ENCODE measurements around the gene CLEC11A. TPM values are rescaled to one million over a fixed set of nuclear protein-coding genes. Genes with fewer than 3 reads are reported as not detected.
A peak's percentile ranks its signal among the peaks of the same experiment; 100 is the strongest.

CLEC11A gene, protein sequence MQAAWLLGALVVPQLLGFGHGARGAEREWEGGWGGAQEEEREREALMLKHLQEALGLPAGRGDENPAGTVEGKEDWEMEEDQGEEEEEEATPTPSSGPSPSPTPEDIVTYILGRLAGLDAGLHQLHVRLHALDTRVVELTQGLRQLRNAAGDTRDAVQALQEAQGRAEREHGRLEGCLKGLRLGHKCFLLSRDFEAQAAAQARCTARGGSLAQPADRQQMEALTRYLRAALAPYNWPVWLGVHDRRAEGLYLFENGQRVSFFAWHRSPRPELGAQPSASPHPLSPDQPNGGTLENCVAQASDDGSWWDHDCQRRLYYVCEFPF
- total RNA-seq, result 1 to 10 TPM; 2.2 to 3.1 TPM

DNA sequence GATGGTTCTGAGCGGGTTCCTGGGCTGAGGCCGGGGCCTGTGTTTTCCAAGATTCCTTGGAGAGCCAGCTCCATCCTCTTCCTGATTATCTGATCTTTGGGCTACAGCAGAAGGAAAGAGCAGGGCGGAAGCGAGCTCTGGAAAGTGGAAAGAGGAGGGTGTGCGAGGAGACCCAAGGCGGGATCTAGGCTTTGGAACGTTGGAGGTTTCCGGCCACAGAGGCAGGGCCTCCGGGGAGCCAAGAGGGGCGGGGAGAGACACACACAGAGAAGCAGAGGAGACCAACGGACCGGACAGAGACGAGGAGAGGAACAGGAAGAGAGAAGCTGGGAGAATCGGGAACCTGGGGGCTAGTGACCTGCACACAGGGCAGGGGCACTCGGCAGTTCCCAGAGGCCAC, at the start of gene CLEC11A:
Gene CLEC11A (plus strand): TSS at position 296 of the 400 bp plus-strand sequence. CDS start 162 bp downstream, outside the sequence.
- DNase-seq, result no peak
- H3K36me3 Mint-ChIP-seq, result peaks cover 11% of the 10 kb centered on the region
- no peak within 1 kb of the TSS for H3K27ac Mint-ChIP-seq
- no peaks in the 10 kb centered on the region for H3K9me3 Mint-ChIP-seq
- peaks cover 31% of the 10 kb centered on the region for H3K4me1 Mint-ChIP-seq
- peaks cover 30% of the 10 kb centered on the region for H3K27me3 Mint-ChIP-seq
- peak within 1 kb of the TSS; percentile 82 for H3K4me3 Mint-ChIP-seq

DNA sequence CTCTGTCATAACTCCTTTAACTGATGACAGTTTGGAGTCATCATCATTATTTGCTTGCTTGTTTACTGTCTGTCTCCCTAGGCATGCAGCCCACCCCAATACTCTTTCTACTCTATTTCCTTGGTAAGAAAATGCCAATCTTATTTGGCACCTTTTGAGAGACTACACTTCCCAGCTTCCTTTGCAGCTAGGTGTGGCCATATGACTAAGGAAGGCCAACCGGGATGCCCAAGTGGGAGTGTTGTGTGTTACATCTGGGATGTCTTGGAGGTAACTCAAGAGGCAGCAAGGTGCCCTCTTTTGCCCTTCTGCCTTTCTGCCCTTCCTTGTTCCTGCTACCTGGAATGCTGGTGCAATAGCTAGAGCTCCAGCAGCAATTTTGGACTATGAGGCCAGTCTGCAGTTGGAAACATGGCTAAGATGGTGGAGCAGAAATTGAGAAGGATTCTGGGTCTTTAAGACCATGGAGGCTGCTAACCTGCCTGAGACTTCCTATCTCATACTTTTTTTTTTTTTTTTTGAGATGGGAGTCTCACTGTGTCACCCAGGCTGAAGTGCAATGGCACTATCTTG, 46.5 kb upstream of the CLEC11A start:
- H3K27me3 Mint-ChIP-seq, result peaks cover 48% of the 10 kb centered on the region
- no peak for DNase-seq
- H3K36me3 Mint-ChIP-seq, result no peaks in the 10 kb centered on the region
- H3K4me3 Mint-ChIP-seq, result no peak overlapping the region
- no peaks in the 10 kb centered on the region for H3K9me3 Mint-ChIP-seq
- no peak overlapping the region for H3K27ac Mint-ChIP-seq
- H3K4me1 Mint-ChIP-seq, result peaks cover 12% of the 10 kb centered on the region

DNA sequence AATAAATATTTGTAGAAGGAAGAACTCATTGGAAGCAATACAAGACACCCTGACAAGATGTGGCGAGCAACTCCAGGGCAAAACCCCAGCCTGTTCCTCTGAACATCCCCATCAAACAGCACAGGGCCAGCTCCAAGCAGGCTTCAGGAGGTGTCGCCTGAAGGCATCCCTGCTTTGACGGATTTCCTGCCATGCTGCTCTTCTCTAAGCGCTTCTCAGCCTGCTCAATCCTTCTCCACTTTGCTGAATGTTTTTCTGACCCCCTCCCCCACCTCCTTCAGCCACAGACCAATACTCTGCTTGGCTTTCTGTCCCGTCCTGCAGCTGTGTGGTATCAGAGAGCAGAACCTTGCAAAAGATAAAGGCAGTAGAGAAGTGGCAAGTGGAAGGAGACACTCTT, 45.5 kb upstream of the CLEC11A start:
- peaks cover 45% of the 10 kb centered on the region for H3K27me3 Mint-ChIP-seq
- DNase-seq, result no peak
- H3K4me1 Mint-ChIP-seq, result peaks cover 12% of the 10 kb centered on the region
- no peak overlapping the region for H3K4me3 Mint-ChIP-seq
- no peaks in the 10 kb centered on the region for H3K9me3 Mint-ChIP-seq
- no peak overlapping the region for H3K27ac Mint-ChIP-seq
- no peaks in the 10 kb centered on the region for H3K36me3 Mint-ChIP-seq

DNA sequence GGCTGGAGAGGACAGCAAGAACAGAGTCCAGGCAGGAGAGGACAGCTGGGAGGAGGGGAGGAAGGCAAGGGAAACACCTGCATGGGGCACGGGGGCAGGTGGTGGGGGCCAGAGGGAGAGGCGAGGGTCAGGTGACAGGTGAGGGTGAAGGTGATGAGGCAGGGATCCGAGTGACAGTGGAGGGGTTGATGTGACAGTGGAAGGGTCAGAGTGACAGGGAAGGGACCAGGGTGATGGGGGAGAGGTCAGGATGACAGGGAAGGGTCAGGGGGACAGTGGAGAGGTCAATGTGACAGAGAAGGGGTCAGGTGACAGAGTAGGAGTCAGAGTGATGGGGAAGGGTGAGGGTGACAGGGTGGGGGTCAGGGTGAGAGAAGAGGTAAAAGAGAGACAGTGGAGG, 44.8 kb upstream of the CLEC11A start:
- Mint-ChIP-seq H3K9me3 (no peaks in the 10 kb centered on the region), H3K4me1 (peaks cover 11% of the 10 kb centered on the region), H3K27ac (no peak overlapping the region), H3K27me3 (peaks cover 39% of the 10 kb centered on the region), H3K36me3 (no peaks in the 10 kb centered on the region), H3K4me3 (no peak overlapping the region)
- DNase-seq, result no peak

DNA sequence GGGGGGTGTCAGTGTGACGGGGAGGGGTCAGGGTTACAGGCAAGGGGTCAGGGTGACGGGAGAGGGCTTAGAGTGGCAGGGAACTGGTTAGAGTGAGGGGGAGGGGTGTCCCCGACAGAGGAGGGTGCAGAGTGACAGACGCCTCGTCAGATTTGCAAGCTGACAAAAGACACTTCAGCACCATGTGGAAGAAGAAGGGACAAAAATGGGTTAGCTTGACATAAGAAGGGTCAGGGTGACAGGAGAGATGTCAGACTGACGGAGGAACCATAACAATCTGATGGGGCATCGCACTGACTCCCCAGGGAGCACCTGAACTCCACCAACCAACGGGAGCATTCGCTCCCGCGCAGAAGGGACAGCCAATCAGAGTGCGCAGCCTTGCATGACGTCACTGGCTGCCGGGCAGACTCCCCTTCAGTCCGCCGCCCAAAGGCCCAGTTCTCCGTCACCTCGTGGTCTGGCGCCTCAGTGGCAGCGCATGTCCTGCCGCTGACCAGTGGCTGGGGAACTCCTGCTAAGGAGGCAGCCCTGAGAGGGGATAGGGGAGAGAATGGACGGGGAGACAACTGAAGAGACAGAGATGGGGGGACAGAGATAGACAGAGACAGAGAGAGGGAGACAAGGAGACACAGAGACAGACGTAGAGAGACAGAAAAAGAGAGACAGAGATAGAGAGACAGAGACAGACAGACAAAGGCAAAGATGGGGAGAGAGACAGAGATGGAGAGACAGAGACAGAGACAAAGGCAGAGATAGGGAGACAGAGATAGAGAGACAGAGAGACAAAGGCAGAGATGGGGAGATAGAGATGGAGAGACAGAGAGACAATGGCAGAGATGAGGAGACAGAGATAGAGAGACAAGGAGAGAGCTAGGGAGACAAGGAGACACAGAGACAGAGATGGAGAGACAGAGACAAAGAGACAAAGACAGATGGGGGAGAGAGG, 43.7 kb upstream of the CLEC11A start:
- Mint-ChIP-seq H3K9me3 (no peaks in the 10 kb centered on the region), H3K36me3 (no peaks in the 10 kb centered on the region), H3K4me3 (peak overlapping the region; percentile 16), H3K27me3 (peaks cover 31% of the 10 kb centered on the region), H3K27ac (no peak overlapping the region), H3K4me1 (peaks cover 9% of the 10 kb centered on the region)
- DNase-seq, result peak; percentile 85

DNA sequence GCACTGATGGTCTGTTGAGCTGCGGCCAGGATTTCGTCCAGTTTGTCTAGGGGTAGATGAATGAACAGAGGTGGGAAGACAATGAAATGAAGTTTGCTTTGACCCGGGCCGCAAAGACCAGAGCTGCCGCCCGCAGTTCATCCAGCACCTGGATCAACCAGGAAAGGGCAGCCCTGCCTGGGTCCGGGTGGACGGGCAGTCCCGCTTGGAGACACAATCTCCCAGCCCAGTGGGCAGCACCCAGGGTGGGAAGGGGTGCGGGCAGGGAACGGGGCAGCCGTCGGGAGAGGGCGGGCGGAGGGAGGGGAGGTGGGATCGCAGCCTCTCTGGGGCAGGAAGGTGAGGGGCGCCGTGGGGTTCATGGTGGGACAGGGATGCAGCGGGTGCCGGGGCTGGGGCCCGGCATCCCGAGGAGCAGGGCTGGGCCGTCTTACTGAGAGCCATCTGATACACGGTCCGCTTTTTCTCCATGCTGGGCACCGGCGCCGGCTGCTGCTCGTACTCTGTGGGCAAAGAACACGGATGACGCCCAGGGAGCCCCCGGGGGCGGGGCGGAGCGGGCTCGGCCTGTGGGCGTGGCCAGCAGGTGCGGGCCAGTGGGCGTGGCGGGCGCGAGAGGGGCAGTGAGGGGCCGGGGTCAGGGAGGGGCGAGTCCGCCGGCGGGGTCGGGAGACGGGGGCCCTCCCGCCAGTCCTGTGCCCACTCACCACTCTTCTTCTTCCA, 36.7 kb upstream of the CLEC11A start:
- no peak overlapping the region for H3K4me3 Mint-ChIP-seq
- no peaks in the 10 kb centered on the region for H3K9me3 Mint-ChIP-seq
- H3K27me3 Mint-ChIP-seq, result peaks cover 37% of the 10 kb centered on the region
- DNase-seq, result no peak
- peaks cover 2% of the 10 kb centered on the region for H3K36me3 Mint-ChIP-seq
- no peak overlapping the region for H3K27ac Mint-ChIP-seq
- no peaks in the 10 kb centered on the region for H3K4me1 Mint-ChIP-seq

DNA sequence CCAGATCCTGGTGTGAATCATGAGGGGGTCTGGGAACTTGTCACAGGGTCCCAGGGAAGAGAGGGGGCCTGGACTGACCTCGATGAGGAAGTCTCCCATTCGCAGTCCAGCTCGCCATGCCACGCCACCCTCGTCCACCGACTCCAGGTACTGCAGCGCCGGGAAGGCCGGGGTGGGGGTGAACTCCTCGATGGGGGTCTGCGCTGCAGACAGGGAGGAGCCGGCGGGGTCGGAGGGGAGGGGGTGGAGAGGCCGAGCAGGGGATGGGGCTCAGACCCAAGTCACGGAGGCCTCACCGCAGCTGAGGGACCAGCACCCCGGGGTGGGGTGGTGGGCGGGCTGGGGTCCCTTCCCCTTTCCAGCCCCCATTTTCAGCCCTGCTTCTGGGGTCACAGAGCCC, 34.4 kb upstream of the CLEC11A start:
- H3K9me3 Mint-ChIP-seq, result no peaks in the 10 kb centered on the region
- H3K4me1 Mint-ChIP-seq, result no peaks in the 10 kb centered on the region
- no peak for DNase-seq
- H3K36me3 Mint-ChIP-seq, result peaks cover 2% of the 10 kb centered on the region
- H3K27me3 Mint-ChIP-seq, result peaks cover 53% of the 10 kb centered on the region
- no peak overlapping the region for H3K27ac Mint-ChIP-seq
- no peak overlapping the region for H3K4me3 Mint-ChIP-seq

DNA sequence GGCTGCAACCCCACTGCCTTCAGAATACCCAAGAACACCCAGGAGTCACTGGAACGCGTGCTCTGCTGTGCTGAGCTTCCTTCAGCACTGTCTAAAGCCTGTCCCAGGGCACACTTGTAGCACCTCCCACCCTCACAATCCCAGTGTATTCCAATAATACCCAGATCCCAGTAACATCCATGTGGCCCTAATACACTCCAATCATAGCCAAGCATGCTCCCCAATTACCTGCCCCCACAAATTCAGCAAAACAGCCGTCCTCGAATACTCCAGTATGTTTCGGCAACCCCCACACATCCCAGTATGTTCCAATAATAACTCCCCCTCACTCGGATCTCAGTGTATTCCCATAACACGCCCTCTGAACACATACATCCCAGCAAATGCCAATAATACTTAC, 32.7 kb upstream of the CLEC11A start:
- Mint-ChIP-seq H3K4me1 (peaks cover 1% of the 10 kb centered on the region), H3K27me3 (peaks cover 59% of the 10 kb centered on the region), H3K36me3 (peaks cover 2% of the 10 kb centered on the region), H3K9me3 (no peaks in the 10 kb centered on the region), H3K4me3 (no peak overlapping the region), H3K27ac (no peak overlapping the region)
- no peak for DNase-seq

DNA sequence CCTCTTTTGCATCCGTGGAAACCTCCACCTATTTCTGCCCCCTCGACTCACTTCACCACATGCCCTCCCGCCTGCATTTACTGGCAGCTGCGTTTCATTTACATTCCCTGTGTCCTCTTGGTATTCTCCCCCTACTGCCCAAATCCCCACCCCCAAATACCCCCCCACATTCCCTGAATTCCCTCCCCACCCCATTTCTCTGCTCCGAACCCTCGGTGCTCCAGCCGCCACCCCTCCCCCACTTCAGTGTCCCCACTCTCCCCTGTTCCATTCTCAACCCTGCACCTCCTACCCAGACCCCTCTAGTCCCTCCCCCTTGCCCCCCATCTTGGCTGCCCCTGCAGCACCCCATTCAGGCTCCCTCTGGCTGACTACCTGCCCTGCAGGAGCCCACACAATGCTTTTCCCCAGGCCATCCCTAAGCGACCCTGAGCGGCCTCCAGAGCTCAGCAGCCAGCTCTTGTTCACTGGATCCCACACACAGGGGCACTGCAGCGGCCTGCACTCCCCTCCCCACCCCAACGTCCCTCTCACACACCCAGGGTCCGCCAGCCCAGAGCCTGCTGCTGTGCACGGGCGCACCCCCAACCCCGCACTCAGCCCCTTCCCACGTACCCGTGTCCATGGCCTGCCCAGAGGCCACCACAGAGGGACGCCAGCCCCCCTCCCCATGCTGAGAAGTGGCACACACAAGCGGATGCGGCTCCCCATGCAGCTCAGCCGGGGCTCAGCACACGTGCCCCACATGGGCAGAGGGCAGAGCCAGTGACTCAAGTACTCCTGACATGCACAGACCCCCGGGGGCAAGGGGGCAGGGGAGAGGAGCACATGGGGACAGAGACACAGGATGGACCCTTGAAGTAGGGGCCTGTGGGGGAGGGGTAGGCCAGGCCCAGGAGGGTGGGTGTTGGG, 29.8 kb upstream of the CLEC11A start:
- Mint-ChIP-seq H3K9me3 (no peaks in the 10 kb centered on the region), H3K4me1 (peaks cover 1% of the 10 kb centered on the region), H3K4me3 (no peak overlapping the region), H3K27me3 (peaks cover 67% of the 10 kb centered on the region), H3K36me3 (peaks cover 2% of the 10 kb centered on the region), H3K27ac (no peak overlapping the region)
- DNase-seq, result no peak

DNA sequence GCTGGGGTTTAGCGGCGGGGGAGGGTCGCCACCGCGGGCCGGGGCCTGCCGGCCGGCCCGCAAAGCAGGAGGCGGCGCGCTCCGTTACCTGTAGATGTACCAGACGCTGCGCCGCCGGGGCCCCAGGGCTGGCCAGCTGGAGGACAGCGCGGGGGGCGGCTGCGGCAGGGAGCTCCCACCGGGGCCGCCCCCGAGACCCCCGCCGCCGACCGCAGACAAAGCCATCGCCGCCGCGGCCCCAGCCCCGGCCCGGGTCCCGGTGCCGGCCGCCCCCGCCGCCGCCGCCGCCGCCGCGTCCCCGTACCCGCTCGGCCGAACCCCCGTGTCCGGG, 28.4 kb upstream of the CLEC11A start:
- peaks cover 73% of the 10 kb centered on the region for H3K27me3 Mint-ChIP-seq
- H3K27ac Mint-ChIP-seq, result no peak overlapping the region
- no peak for DNase-seq
- no peaks in the 10 kb centered on the region for H3K36me3 Mint-ChIP-seq
- no peaks in the 10 kb centered on the region for H3K9me3 Mint-ChIP-seq
- peaks cover 1% of the 10 kb centered on the region for H3K4me1 Mint-ChIP-seq
- H3K4me3 Mint-ChIP-seq, result no peak overlapping the region

DNA sequence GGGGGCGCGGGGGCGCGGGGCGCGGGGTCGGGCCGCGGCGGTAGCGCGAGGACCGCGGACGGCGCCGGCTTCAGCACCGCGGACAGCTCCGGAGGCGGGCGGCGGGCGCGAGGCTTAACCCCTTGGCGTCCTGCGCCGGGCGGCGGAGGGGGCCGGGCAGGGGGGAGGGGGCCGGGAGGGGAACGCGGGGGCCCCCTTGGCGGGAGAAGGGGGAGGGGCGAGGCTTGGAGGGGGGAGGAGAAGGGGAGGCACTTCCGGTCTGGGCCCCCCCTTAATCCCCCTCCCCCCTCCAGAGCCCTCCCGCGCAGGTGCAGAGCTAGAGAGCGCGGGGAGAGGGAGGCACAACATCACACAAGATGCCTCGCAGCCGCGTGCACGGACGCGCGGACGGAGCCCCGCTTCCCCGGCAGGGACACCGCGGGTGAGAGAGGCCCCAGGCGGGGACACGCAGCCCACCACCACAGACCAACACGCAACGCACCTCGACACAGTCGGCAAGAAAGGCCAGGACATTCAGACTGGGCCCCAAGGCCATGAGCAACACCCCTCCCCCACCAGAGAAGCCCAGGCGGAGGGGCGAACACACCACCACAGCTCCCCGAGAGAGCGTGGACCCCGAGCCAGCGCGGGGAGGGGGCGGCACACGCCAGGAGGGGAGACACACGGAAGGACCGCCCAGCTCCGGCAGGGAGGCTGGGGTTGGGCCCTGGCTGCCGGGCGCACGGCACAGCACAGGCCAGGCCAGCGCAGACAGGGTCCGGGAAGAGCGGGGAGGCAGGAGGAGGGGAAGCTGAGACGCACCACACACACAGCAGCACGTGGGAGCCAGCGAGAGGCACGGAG, 27.7 kb upstream of the CLEC11A start:
- DNase-seq, result peak; percentile 52
- Mint-ChIP-seq H3K4me3 (no peak overlapping the region), H3K9me3 (no peaks in the 10 kb centered on the region), H3K27me3 (peaks cover 74% of the 10 kb centered on the region), H3K27ac (no peak overlapping the region), H3K36me3 (no peaks in the 10 kb centered on the region), H3K4me1 (peaks cover 1% of the 10 kb centered on the region)

DNA sequence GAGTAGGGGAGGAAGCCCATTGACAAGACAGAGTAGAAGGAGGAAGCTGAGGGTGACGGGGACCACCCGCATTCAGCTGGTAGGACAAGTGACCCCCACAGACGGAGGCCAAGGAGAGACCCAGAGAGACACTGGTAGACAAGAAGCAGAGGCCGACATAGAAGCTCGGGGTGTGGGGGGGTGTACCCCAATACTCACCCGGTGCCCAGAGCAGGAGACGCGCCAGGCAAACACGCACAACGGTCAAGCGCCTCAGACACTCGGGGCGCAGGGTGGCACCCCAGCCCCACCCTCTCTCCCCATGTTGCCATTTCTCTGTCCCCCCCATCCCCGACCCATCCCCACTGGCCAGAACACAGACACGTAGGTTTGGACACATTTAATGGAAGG, 27.1 kb upstream of the CLEC11A start:
- no peaks in the 10 kb centered on the region for H3K9me3 Mint-ChIP-seq
- peaks cover 1% of the 10 kb centered on the region for H3K4me1 Mint-ChIP-seq
- no peak overlapping the region for H3K27ac Mint-ChIP-seq
- H3K36me3 Mint-ChIP-seq, result no peaks in the 10 kb centered on the region
- no peak overlapping the region for H3K4me3 Mint-ChIP-seq
- no peak for DNase-seq
- H3K27me3 Mint-ChIP-seq, result peaks cover 69% of the 10 kb centered on the region

DNA sequence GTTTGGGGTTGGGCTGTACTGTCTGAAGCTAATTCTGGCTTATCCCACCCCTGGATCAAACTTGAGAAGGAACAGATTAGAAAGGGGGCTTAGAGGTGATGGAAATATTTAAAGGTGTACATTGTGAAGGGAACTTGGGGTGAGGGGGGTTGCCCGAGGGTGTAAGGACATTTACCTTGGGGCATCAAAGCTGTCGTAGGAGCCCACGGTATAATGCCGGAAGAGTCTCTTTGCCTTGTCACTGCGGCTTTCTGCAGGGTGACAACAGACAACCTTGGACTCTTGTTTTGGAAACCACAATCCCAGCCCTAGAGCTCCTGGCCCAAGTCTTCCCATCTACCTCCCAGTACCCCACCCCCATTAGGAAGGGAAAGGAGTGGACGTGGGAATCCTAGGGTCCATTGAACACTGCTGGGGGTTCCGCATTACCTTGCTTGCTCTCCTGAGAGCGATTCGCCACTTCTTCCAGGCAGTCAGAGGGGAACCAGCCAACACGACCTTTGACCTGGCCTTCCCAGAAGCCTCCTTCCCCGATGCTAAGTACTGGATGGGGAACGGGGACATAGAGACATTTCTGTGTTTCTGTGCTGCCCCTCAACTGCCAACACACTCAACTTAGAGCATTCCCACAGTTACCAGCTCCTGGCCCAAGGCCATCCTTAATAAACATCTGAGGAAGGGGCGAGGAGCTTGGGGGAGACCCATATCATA, 25.6 kb upstream of the CLEC11A start:
- H3K36me3 Mint-ChIP-seq, result no peaks in the 10 kb centered on the region
- no peaks in the 10 kb centered on the region for H3K9me3 Mint-ChIP-seq
- peaks cover 55% of the 10 kb centered on the region for H3K27me3 Mint-ChIP-seq
- H3K4me3 Mint-ChIP-seq, result no peak overlapping the region
- peaks cover 1% of the 10 kb centered on the region for H3K4me1 Mint-ChIP-seq
- no peak for DNase-seq
- no peak overlapping the region for H3K27ac Mint-ChIP-seq

Data from activated naive CD8-positive, alpha-beta T cell treated with anti-CD3 and anti-CD28 coated beads for 36 hours (primary cell).